Stimulated activated CD4-positive, alpha-beta T cell treated with anti-CD3 and anti-CD28 coated beads, TNF-alpha, amount 100 ng/mL, for 48 hours (primary cell): Measurements from ENCODE around the gene LGALS3BP.

Experiments
- DNase-seq, 3 donors: peaks; one replicate each; pipeline ENCODE4 v3.0.0-alpha.2; 2020; ENCODE audit warnings: low read depth in 3 of 3

Gene LGALS3BP

GRCh38 chr17:79014158-79014758 lies 34.5 kb upstream of the LGALS3BP start:
- no peak for DNase-seq

- DNase-seq, result no peak
Observed at GRCh38 chr17:79012563-79013134, 32.9 kb upstream of the LGALS3BP start.

GRCh38 chr17:79011451-79012147 lies 31.9 kb upstream of the LGALS3BP start:
- DNase-seq, result no peak

- no peak for DNase-seq
Observed at GRCh38 chr17:79010304-79010646, 30.6 kb upstream of the LGALS3BP start.

- peak; percentile 64 to 79 (median 64) for DNase-seq
Observed at GRCh38 chr17:79009397-79010303, 29.9 kb upstream of the LGALS3BP start, which contains the start of gene CANT1. TSS of gene CANT1 (minus strand) at chr17:79009764. CDS start at chr17:78997622, 12,142 bp downstream.

- no peak for DNase-seq
Observed at GRCh38 chr17:79008666-79009387, 29.1 kb upstream of the LGALS3BP start.

GRCh38 chr17:79007504-79008381 lies 28.0 kb upstream of the LGALS3BP start:
- DNase-seq, result no peak

GRCh38 chr17:79006794-79007503 lies 27.2 kb upstream of the LGALS3BP start:
- DNase-seq, result no peak

- DNase-seq, result no peak
Observed at GRCh38 chr17:79006046-79006445, 26.3 kb upstream of the LGALS3BP start.

- DNase-seq, result no peak
Observed at GRCh38 chr17:79005063-79005861, 25.5 kb upstream of the LGALS3BP start.

GRCh38 chr17:79003661-79004411 lies 24.1 kb upstream of the LGALS3BP start:
- DNase-seq, result no peak

GRCh38 chr17:79002796-79003593 lies 23.3 kb upstream of the LGALS3BP start:
- no peak for DNase-seq

- no peak for DNase-seq
Observed at GRCh38 chr17:79002291-79002690, 22.6 kb upstream of the LGALS3BP start.

- DNase-seq, result no peak
Observed at GRCh38 chr17:79001190-79002020, 21.7 kb upstream of the LGALS3BP start.

GRCh38 chr17:79000396-79001189 lies 20.9 kb upstream of the LGALS3BP start:
- DNase-seq, result no peak

GRCh38 chr17:78999947-79000395 lies 20.2 kb upstream of the LGALS3BP start:
- no peak for DNase-seq
